GM21447 (cell line): ENCODE results near the gene OR4N2.
"Not testable (repeated sequence)": the region's sequence is repeated elsewhere in the genome, so short reads cannot be mapped to it uniquely, and the experiment has no call there.

ENCODE experiments used
- ATAC-seq: cut with Tn5 transposase; IDR thresholded peaks from one replicate; pipeline ENCODE4 v1.9.1; 2021; ENCODE audit not compliant: unreplicated experiment

The OR4N2 gene

GRCh38 chr14:19828314-19828713 is 24.7 kb downstream of the OR4N2 start:
- ATAC-seq, result no peak

- ATAC-seq, result not testable (repeated sequence)
These were observed 30.8 kb downstream of the OR4N2 start for GRCh38 chr14:19834203-19834848.

GRCh38 chr14:19838433-19838832 is 34.9 kb downstream of the OR4N2 start:
- ATAC-seq, result no peak

- no peak for ATAC-seq
These were observed 47.8 kb downstream of the OR4N2 start for GRCh38 chr14:19851365-19851764.

GRCh38 chr14:19866061-19866669 is 62.6 kb downstream of the OR4N2 start:
- not testable (repeated sequence) for ATAC-seq

GRCh38 chr14:19873178-19873577 is 69.6 kb downstream of the OR4N2 start:
- ATAC-seq, result no peak

- no peak for ATAC-seq
These were observed 71.3 kb downstream of the OR4N2 start, which contains the start of gene OR4K2 for GRCh38 chr14:19874842-19875241. Gene OR4K2 (plus strand): TSS chr14:19875142. CDS start chr14:19876268, 1,126 bp downstream.

- ATAC-seq, result no peak
These were observed 74.6 kb downstream of the OR4N2 start for GRCh38 chr14:19878029-19878642.
